Measurements from ENCODE around the gene ARHGEF17. TPM values are rescaled to one million over a fixed set of nuclear protein-coding genes. Genes with fewer than 3 reads are reported as not detected.
"Not testable (repeated sequence)": the region's sequence is repeated elsewhere in the genome, so short reads cannot be mapped to it uniquely, and the experiment has no call there.

Gene ARHGEF17
- total RNA-seq, 1 donor from 2014 or later: 19.2 TPM

DNA sequence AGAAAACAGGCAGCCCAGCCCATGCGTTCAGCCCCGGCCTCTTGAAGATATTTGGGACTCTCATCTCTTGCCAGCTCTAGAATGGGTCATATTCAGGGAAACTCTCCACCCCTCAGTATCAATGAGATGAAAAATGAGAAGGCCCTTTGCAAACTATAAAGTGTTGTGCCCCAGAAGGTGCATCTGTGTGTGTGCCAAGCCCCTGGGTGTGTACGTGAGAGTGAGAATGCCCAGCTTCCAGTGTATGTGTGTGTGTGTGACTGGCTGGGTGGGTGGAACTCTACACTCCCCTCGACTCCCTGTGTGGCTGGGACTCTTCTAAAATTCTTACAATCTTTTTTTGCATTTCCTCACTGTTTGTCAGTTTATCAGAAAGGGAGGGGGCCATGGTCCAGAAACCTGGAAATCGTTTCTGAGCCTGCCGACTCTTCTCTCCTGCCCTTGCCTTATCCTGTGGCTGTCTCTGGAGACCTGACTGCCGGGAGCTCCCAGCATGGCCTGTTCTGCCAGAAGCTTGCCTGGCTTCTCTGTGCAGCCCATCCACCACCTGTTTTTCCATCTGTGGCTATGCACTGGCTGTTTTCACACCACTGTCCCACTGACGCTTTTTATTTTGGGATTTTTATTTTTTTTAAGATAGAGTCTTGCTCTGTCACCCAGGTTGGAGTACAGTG, 34.7 kb upstream of the ARHGEF17 start:
- DNase-seq: no peak

DNA sequence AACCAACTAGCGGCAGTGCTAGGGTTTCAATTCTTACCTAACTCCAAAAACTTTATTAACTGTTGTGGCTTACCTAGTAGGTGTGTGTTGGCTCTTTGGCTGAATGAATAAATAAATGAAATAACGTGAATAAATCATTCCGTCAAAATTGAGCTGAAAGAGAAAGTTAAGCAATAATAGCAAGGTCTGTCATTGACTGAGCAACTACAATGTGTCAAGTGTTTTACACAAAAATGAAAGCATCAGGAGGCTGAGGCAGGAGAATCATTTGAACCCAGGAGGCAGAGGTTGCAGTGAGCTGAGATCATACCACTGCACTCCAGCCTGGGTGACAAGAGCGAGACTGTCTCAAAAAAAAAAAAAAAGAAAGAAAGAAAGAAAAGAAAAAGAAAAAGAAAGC, 33.9 kb upstream of the ARHGEF17 start:
- not testable (repeated sequence) for DNase-seq

- DNase-seq: no peak
Measured at GRCh38 chr11:73274722-73275380, 33.2 kb upstream of the ARHGEF17 start.

DNA sequence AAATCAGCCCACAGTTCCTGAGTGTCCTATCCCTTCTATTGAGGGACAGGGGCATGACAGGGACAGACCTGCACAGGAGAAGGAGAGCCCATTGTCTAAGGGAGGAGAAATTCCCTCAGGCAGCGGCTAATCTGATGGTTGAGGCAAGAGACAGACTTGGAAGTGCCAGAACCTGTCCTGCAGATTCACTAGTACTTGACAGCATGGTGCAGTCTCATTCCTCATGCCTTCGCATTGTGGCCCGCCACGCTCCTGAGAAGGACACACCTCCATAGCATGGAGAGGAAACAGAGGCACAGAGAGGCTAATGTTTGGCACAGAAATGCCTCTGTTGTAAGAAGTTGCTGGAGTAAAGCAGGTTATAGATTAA, 32.7 kb upstream of the ARHGEF17 start:
- DNase-seq: no peak

DNA sequence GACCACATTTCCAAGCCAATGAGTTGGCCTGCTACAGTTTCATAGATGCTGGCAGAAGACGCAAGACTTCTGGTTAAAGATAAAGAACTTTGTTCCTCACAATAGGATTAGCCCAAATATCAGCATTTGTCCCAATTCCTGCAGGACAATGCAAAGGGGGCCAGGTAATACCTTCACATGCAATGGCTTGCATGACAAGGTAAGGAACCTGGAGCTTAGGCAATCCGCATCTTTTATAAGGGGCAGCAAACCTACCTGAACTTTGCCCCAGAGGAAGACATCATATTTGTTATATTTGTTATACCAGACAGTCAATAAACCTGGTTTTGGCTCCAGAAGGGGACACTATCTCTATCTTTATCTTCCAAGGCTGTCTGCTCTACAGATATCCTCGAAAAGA, 30.6 kb upstream of the ARHGEF17 start:
- DNase-seq: no peak

- no peak for DNase-seq
Measured at GRCh38 chr11:73280626-73281025, 27.4 kb upstream of the ARHGEF17 start.

GRCh38 chr11:73281201-73281741, 26.8 kb upstream of the ARHGEF17 start:
- DNase-seq: no peak

- no peak for DNase-seq
Measured at GRCh38 chr11:73281796-73282660, 26.0 kb upstream of the ARHGEF17 start.

DNA sequence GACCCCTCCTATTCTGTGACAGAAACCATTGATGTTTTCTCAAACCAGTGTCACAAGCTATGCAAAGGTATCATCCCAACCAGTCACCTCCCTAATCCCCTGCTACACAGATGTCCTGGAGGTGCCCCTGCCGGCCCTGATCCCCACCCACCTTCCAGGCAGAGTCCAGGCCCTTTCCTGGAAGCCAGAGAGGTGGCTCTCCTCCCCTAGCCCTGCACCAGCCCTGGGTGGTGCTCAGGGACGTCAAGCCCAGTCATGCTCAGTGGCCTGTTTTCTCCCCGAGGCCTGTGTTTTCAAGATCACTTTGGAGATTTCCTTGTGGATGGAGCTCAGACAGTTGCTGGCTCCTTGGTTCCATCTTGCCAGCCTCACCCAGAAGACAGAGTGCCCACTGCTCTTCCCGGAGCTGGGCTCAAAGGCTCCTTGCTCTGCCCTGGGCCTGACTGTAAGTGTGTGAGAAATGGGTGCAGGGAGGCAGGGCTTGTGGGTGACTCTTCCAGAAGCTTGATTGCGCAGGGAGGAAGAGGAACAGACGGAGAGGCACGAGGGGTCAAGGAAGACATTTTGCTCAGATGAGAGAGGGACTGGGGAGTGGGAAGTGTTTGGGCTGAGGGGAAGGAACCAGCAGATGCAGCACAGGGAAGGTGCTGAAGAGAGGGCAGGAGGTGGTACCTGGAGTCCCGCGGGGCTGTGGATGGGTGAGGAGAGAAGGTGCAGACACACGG, 24.6 kb upstream of the ARHGEF17 start:
- no peak for DNase-seq

DNA sequence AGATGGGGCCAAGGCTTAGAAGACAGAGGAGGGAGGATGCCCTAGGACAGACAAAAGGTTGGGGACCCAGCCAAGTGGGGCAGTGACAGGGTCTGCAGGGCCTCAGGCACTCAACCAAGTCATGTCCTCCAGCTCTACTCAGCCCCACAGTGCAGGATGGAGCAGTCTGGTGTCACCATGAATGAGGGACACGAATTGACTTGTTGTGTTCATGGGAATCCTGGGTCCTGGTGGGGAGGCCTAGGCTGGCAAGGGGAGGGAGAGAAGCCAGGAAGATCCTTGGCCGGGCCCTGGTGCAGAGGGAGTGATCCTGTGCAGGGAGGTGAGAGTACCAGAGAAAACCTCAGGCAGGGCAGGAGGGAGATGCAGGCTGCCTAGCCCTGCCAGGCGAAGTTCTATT, 24.0 kb upstream of the ARHGEF17 start:
- no peak for DNase-seq

- no peak for DNase-seq
Measured at GRCh38 chr11:73285721-73286120, 22.4 kb upstream of the ARHGEF17 start.

GRCh38 chr11:73286240-73286810, 21.8 kb upstream of the ARHGEF17 start:
- no peak for DNase-seq

- no peak for DNase-seq
Measured at GRCh38 chr11:73287400-73288101, 20.5 kb upstream of the ARHGEF17 start.

- DNase-seq: no peak
Measured at GRCh38 chr11:73288192-73288872, 19.7 kb upstream of the ARHGEF17 start.

DNA sequence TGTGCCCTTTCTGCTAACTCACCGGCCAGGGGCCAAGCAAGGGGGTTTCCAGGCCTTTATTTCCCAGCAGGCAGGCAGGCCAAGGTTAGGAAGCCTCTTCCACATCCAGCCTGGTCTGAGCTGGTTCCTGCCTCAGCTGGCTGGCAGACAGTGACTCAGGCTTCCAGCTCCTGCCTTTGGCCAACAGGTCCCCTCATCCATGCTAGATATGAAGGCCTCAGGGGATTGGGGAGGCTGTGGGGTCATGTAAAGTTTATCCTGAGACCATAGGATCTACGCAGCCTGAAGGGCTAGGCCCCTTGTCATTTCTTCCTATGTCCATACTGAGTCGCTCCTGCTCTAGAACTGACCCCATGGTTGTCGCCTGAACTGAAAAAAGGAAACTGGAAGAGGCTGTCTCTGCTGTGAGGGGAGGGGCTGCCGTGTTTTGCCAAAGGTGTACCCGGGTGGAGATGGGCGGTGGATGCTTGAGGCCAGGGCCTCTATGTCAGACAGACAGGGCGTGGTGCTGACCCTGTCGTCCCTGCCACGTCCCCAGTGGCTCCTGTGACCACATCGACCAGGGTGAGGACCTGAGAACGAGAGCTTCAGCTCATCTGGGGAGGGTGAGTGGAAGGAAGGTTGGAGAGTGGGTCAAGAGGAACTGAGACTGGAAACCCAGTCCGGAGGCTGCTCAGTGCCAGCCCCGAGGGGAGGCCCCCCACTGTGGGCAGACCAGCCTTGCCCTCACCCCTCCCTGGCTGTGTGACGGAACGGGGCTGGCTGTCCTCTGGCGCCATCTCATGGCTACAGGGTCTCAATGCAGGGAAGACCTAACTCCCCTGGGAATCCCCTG, 19.0 kb upstream of the ARHGEF17 start:
- peak; percentile 37 for DNase-seq

DNA sequence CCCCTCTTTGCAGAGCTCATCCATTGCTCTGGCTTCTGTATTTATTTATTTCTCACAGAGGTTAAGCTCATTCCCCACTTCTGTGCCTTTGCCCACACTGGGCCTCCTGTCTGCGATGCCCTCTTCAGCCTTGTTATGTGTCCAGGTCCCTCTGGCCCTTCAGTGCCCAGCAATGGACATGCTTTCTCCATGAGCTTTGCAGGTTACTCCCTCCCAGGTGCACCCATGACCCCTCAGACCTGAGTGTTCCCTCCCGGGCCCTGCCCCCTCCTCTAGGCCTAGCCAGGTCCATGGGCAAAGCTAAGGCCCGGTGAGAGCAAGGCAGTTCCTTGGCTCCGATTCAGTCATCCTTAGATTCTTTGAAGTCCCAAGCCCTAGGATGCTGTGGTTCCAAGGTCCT, 17.5 kb upstream of the ARHGEF17 start:
- DNase-seq: no peak

- no peak for DNase-seq
Measured at GRCh38 chr11:73291196-73291595, 16.9 kb upstream of the ARHGEF17 start.

GRCh38 chr11:73291781-73292524, 16.1 kb upstream of the ARHGEF17 start:
- no peak for DNase-seq

GRCh38 chr11:73292525-73292894, 15.6 kb upstream of the ARHGEF17 start:
- DNase-seq: no peak
